Panc1 (cell line): ENCODE results near the gene MORN1. TPM values are rescaled to one million over a fixed set of nuclear protein-coding genes. Genes with fewer than 3 reads are reported as not detected.

ENCODE experiments used
- ATAC-seq: fragments of 200-7000 bp; cut with Tn5 transposase; 2 replicates; pipeline ENCODE4 v1.9.1; 2020; ENCODE audit warnings: mild to moderate bottlenecking, moderate library complexity
- BruUV-seq: library from RNA; stranded (reverse); fragments of 400-500 nt; replicated peaks from 2 replicates; lab custom pipeline; 2021; lab: Mats Ljungman, UMichigan
- CTCF ChIA-PET: fragments of 300-600 bp; sonication (Branson Sonifier 250); formaldehyde crosslinking; loops from one replicate; lab custom pipeline; 2022; ENCODE audit warnings: antibody characterized with exemption; lab: Charles Lee
- POLR2A ChIA-PET: fragments of 300-600 bp; sonication (Branson Sonifier 250); formaldehyde crosslinking; loops from one replicate; lab custom pipeline; 2022; ENCODE audit warnings: antibody characterized with exemption; lab: Charles Lee
- DNase-seq: peaks from one replicate; pipeline ENCODE4 v3.0.0-alpha.2; 2010; ENCODE audit warnings: low read depth, low spot score
- H3K27ac ChIP-seq: 2 replicates; pipeline ENCODE4 v1.5.1; 2011; ENCODE audit warnings: mild to moderate bottlenecking, low read length, inconsistent platforms
- H3K27me3 ChIP-seq: fragments of 200-500 bp; sonication (Bioruptor generic); 2 replicates; pipeline ENCODE4 v1.6.0; 2014; ENCODE audit warnings: low read length, inconsistent platforms; ENCODE audit not compliant: control insufficient read depth, insufficient read depth
- H3K36me3 ChIP-seq: fragments of 200-500 bp; sonication (Bioruptor generic); 2 replicates; pipeline ENCODE4 v1.5.1; 2014; ENCODE audit warnings: inconsistent platforms, mild to moderate bottlenecking, low read length, moderate library complexity; ENCODE audit not compliant: control insufficient read depth, insufficient read depth
- H3K4me1 ChIP-seq: 2 replicates; pipeline ENCODE4 v1.5.1; 2011; ENCODE audit warnings: inconsistent platforms, mild to moderate bottlenecking, low read length, moderate library complexity; ENCODE audit not compliant: control insufficient read depth, insufficient read depth
- H3K4me3 ChIP-seq, 2 experiments: 2 replicates each; pipeline ENCODE4 v1.5.1; 2011 to 2012; ENCODE audit warnings: low read depth in 2 of 2, low read length in 2 of 2, mild to moderate bottlenecking in 2 of 2, inconsistent platforms in 1 of 2, moderate library complexity in 1 of 2
- H3K9me3 ChIP-seq: fragments of 200-500 bp; sonication (Bioruptor generic); 2 replicates; pipeline ENCODE4 v1.5.1; 2014; ENCODE audit warnings: low read depth, mild to moderate bottlenecking, inconsistent platforms, low read length, moderate library complexity; ENCODE audit not compliant: control insufficient read depth, insufficient read depth
- POLR2AphosphoS5 ChIP-seq: IDR thresholded peaks from 2 replicates; pipeline ENCODE4 v1.6.1; 2012; ENCODE audit warnings: mild to moderate bottlenecking, low read depth, low read length, moderate library complexity
- SIN3A ChIP-seq: IDR thresholded peaks from 2 replicates; pipeline ENCODE4 v1.6.1; 2012; ENCODE audit warnings: low read depth, mild to moderate bottlenecking, low read length, moderate library complexity, borderline replicate concordance; ENCODE audit not compliant: insufficient read depth
- TCF7L2 ChIP-seq: IDR thresholded peaks from 2 replicates; pipeline ENCODE4 v1.6.1; 2011; ENCODE audit warnings: mild to moderate bottlenecking, low read depth, low read length, inconsistent platforms
- in situ Hi-C: cut with HindIII; loops from 2 replicates; pipeline ENCODE4 v1.10.0; 2016; ENCODE audit warnings: low sequenced_read_pairs, low pct_unique_long_range_greater_than_20kb
- intact Hi-C: fragments of 100-400 bp; cut with micrococcal nuclease; formaldehyde crosslinking; loops from one replicate; pipeline ENCODE4 v1.10.0; 2022; ENCODE audit not compliant: unreplicated experiment
- total RNA-seq: library from RNA; stranded (reverse); gene quantifications from one replicate; pipeline ENCODE4 v1.2.1, GENCODE V29; 2021; ENCODE audit not compliant: unreplicated experiment
- TF ChIP-seq, protein P1 (sequence below), 2 experiments: IDR thresholded peaks; 2 replicates each; pipeline ENCODE4 v1.6.1; 2011 to 2012; ENCODE audit warnings: low read depth in 2 of 2, control low read depth in 1 of 2, low read length in 1 of 2, mild to moderate bottlenecking in 1 of 2, moderate library complexity in 1 of 2; ENCODE audit not compliant: insufficient read depth in 1 of 2
- TF ChIP-seq, protein P2 (sequence below): fragments of 450-650 bp; IDR thresholded peaks from 2 replicates; pipeline ENCODE4 v1.5.1; 2017; ENCODE audit warnings: mild to moderate bottlenecking

MORN1 gene
- total RNA-seq, 1 experiment from 2014 or later = 21.3 TPM

DNA sequence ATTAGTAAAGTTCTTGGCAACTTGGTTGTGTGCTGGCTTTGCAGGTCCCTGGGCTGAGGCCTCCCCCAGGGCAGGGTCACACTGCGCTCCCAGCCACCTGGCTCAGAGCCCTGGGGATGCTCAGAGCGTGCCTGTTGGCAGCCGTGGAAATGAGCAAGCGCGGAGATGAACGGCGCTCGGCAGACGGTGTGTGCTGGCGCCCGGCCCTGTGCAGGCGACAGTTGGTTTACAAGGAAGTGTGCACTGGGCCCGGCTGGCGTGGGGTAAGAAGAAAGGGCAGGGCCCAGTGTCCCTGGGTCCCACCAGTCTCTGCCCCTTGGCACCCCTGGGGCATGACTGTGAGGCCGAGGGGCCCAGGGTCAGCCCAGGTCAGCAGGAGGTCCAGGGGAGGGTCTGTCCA, 46.7 kb upstream of the MORN1 start:
- Histone ChIP-seq H3K4me1 (peaks cover 16% of the 10 kb centered on the region), H3K4me3 (no peak overlapping the region), H3K27me3 (no peaks in the 10 kb centered on the region), H3K9me3 (no peaks in the 10 kb centered on the region), H3K27ac (no peak overlapping the region), H3K36me3 (no peaks in the 10 kb centered on the region)
- in situ Hi-C loops (no loop called here), intact Hi-C loops (no loop called here)
- ChIA-PET CTCF (no interaction called here), POLR2A (no interaction called here)
- TF ChIP-seq, protein P1, sequence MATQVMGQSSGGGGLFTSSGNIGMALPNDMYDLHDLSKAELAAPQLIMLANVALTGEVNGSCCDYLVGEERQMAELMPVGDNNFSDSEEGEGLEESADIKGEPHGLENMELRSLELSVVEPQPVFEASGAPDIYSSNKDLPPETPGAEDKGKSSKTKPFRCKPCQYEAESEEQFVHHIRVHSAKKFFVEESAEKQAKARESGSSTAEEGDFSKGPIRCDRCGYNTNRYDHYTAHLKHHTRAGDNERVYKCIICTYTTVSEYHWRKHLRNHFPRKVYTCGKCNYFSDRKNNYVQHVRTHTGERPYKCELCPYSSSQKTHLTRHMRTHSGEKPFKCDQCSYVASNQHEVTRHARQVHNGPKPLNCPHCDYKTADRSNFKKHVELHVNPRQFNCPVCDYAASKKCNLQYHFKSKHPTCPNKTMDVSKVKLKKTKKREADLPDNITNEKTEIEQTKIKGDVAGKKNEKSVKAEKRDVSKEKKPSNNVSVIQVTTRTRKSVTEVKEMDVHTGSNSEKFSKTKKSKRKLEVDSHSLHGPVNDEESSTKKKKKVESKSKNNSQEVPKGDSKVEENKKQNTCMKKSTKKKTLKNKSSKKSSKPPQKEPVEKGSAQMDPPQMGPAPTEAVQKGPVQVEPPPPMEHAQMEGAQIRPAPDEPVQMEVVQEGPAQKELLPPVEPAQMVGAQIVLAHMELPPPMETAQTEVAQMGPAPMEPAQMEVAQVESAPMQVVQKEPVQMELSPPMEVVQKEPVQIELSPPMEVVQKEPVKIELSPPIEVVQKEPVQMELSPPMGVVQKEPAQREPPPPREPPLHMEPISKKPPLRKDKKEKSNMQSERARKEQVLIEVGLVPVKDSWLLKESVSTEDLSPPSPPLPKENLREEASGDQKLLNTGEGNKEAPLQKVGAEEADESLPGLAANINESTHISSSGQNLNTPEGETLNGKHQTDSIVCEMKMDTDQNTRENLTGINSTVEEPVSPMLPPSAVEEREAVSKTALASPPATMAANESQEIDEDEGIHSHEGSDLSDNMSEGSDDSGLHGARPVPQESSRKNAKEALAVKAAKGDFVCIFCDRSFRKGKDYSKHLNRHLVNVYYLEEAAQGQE (IDR thresholded peaks at IDR 0.05; ENCODE audit: insufficient read depth in 1 of 2, low read depth in 2 of 2, low read length in 1 of 2) = no peak
- TF ChIP-seq, protein P2, sequence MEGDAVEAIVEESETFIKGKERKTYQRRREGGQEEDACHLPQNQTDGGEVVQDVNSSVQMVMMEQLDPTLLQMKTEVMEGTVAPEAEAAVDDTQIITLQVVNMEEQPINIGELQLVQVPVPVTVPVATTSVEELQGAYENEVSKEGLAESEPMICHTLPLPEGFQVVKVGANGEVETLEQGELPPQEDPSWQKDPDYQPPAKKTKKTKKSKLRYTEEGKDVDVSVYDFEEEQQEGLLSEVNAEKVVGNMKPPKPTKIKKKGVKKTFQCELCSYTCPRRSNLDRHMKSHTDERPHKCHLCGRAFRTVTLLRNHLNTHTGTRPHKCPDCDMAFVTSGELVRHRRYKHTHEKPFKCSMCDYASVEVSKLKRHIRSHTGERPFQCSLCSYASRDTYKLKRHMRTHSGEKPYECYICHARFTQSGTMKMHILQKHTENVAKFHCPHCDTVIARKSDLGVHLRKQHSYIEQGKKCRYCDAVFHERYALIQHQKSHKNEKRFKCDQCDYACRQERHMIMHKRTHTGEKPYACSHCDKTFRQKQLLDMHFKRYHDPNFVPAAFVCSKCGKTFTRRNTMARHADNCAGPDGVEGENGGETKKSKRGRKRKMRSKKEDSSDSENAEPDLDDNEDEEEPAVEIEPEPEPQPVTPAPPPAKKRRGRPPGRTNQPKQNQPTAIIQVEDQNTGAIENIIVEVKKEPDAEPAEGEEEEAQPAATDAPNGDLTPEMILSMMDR = no peak
- TF ChIP-seq TCF7L2 = no peak
- TF ChIP-seq POLR2AphosphoS5 = no peak
- no peak for TF ChIP-seq SIN3A
- no peak for DNase-seq
- no peak for ATAC-seq
- BruUV-seq = no TSS peak

DNA sequence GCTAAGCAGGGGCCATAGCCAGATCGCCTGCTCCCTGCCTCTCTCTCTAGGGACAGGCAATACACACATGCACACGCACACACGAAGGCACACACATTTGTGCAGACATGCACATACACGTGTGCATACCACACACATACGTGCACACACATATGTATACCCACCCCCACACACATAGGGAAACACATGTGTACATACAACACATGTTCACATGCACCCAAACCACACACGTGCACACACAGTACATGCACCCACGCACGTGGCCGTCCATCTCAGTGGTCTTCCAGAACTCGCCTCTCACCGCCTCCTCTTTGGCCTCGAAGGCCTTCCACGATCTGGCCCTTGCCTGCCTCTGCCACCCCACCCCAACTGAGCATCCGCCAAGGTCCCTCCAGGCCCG, 46.3 kb upstream of the MORN1 start:
- H3K4me1 ChIP-seq = peaks cover 12% of the 10 kb centered on the region
- ATAC-seq (no peak), DNase-seq (no peak)
- no peak for TF ChIP-seq POLR2AphosphoS5
- TF ChIP-seq, protein P1 (IDR thresholded peaks at IDR 0.05; ENCODE audit: insufficient read depth in 1 of 2, low read depth in 2 of 2, low read length in 1 of 2) = no peak
- TF ChIP-seq, protein P2 = no peak
- intact Hi-C loops (no loop called here), in situ Hi-C loops (no loop called here)
- CTCF ChIA-PET = no interaction called here
- H3K4me3 ChIP-seq = no peak overlapping the region
- no peaks in the 10 kb centered on the region for H3K9me3 ChIP-seq
- BruUV-seq = no TSS peak
- POLR2A ChIA-PET = no interaction called here
- no peak overlapping the region for H3K27ac ChIP-seq
- no peaks in the 10 kb centered on the region for H3K36me3 ChIP-seq
- H3K27me3 ChIP-seq = no peaks in the 10 kb centered on the region
